ENCODE measurements around the gene IMPA2. TPM values are rescaled to one million over a fixed set of nuclear protein-coding genes. Genes with fewer than 3 reads are reported as not detected.

Gene IMPA2
- total RNA-seq, 2 experiments from 2014 or later: 1.7 to 2.5 TPM

DNA sequence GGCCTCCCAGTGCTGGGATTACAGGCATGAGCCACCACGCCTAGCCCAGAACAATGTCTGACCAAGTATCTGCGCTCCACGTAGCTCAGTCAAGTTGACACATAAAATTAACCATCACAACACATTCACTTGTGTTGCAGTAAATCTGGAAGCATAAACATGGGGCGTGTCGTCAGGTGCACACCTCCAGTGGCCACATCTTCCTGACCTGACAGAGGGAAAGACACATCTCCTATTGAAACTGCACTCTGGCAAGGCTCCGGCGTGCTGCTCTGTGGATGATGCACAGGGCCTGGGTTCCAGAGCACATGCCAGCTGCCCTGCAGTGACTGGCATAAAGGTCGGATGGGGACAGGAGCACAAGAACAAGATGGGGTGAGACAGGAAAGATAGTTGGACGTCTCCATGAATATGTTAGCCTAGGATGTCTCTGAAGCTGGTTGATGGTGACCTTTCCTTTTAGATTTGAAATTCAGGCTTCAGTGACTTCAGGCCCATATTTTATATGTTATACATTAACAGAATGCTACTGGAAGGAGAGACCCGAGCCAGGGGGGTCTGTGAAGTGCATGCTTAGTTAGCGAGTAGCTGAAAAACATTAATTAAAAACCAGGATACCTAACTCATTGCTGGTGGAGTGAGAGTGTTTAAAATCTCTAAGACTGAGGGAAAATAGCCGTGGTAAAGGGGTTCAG lies 10.9 kb downstream of the IMPA2 start:
- Histone ChIP-seq H3K36me3 (ENCODE audit: insufficient read depth, low read length) (no peaks in the 10 kb centered on the region), H3K27ac (ENCODE audit: low read depth in 1 of 2, low read length in 2 of 2) (no peak overlapping the region), H3K9me3 (ENCODE audit: control insufficient read depth in 1 of 2, insufficient read depth in 1 of 2, low read length in 2 of 2) (no peaks in the 10 kb centered on the region), H3K4me3 (ENCODE audit: low read length) (no peak overlapping the region), H3K27me3 (ENCODE audit: control insufficient read depth in 1 of 2, insufficient read depth in 2 of 2, low read length in 2 of 2) (no peaks in the 10 kb centered on the region), H3K4me1 (ENCODE audit: insufficient read depth, low read length) (peaks cover 11% of the 10 kb centered on the region)
- H3K4me1 Mint-ChIP-seq (ENCODE audit: low read depth): peaks cover 10% of the 10 kb centered on the region
- intact Hi-C loops (cut with DNase I, micrococcal nuclease): no loop called here
- H3K9me3 Mint-ChIP-seq: no peaks in the 10 kb centered on the region
- no peak overlapping the region for H3K27ac Mint-ChIP-seq
- ChIA-PET CTCF (interaction anchor here (0.6 to 1.9 kb wide), 2 partner anchors 13 to 54 kb away, joined by 3 to 5 read pairs; no protein-coding TSS in a partner anchor), POLR2A (interaction anchor here (1.4 kb wide), 1 partner anchor 11 kb away, joined by 6 read pairs; the partner anchor contains the start of gene IMPA2)
- no peaks in the 10 kb centered on the region for H3K27me3 Mint-ChIP-seq
- no peaks in the 10 kb centered on the region for H3K36me3 Mint-ChIP-seq (ENCODE audit: low read depth)
- no peak for ATAC-seq (ENCODE audit: poor library complexity)
- no peak overlapping the region for H3K4me3 Mint-ChIP-seq
- no peak for DNase-seq
- TF ChIP-seq, protein P1, sequence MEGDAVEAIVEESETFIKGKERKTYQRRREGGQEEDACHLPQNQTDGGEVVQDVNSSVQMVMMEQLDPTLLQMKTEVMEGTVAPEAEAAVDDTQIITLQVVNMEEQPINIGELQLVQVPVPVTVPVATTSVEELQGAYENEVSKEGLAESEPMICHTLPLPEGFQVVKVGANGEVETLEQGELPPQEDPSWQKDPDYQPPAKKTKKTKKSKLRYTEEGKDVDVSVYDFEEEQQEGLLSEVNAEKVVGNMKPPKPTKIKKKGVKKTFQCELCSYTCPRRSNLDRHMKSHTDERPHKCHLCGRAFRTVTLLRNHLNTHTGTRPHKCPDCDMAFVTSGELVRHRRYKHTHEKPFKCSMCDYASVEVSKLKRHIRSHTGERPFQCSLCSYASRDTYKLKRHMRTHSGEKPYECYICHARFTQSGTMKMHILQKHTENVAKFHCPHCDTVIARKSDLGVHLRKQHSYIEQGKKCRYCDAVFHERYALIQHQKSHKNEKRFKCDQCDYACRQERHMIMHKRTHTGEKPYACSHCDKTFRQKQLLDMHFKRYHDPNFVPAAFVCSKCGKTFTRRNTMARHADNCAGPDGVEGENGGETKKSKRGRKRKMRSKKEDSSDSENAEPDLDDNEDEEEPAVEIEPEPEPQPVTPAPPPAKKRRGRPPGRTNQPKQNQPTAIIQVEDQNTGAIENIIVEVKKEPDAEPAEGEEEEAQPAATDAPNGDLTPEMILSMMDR (IDR thresholded peaks at IDR 0.05): no peak

DNA sequence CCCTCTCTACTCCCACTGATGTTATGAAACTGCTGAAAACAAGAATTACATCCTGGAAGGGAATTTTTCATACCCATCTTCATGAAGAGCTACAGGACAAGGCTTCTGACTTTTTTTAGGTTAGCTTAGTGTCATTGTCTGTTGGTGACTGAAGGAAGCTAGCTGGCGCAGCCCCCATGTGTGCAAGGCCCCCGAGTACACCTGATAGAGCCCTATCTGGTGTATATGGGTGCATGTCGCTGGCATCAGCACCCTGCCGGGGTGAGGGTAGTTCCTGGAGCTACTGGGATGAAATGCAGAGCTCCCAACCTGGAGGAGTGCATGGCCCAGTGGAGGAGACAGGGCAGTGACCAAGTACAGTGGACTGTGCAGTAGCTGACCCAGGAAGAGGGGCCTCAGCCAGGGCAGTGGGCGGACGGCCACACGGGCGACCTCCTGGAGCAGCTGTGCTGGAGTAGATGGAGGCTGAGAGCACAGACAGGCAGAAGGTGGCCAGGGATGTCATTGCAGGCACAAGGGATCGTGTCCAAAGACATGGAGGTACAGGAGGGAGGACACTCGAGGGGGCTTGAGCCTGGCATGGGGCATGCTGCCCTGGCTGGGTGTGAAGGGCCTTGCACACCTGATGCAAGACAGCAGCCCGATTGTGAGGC lies 12.1 kb downstream of the IMPA2 start:
- ATAC-seq (ENCODE audit: poor library complexity): no peak
- Histone ChIP-seq H3K27ac (ENCODE audit: low read depth in 1 of 2, low read length in 2 of 2) (no peak overlapping the region), H3K27me3 (ENCODE audit: control insufficient read depth in 1 of 2, insufficient read depth in 2 of 2, low read length in 2 of 2) (no peaks in the 10 kb centered on the region), H3K36me3 (ENCODE audit: insufficient read depth, low read length) (no peaks in the 10 kb centered on the region), H3K9me3 (ENCODE audit: control insufficient read depth in 1 of 2, insufficient read depth in 1 of 2, low read length in 2 of 2) (no peaks in the 10 kb centered on the region), H3K4me3 (ENCODE audit: low read length) (no peak overlapping the region), H3K4me1 (ENCODE audit: insufficient read depth, low read length) (peaks cover 11% of the 10 kb centered on the region)
- H3K27me3 Mint-ChIP-seq: no peaks in the 10 kb centered on the region
- no peaks in the 10 kb centered on the region for H3K36me3 Mint-ChIP-seq (ENCODE audit: low read depth)
- no peaks in the 10 kb centered on the region for H3K9me3 Mint-ChIP-seq
- ChIA-PET CTCF (interaction anchor here (0.9 kb wide), 1 partner anchor 55 kb away, joined by 3 read pairs; no protein-coding TSS in a partner anchor), POLR2A (no interaction called here)
- H3K27ac Mint-ChIP-seq: no peak overlapping the region
- TF ChIP-seq, protein P1 (IDR thresholded peaks at IDR 0.05): no peak
- DNase-seq: no peak
- H3K4me1 Mint-ChIP-seq (ENCODE audit: low read depth): peaks cover 10% of the 10 kb centered on the region
- intact Hi-C loops (cut with DNase I, micrococcal nuclease): no loop called here
- H3K4me3 Mint-ChIP-seq: no peak overlapping the region

DNA sequence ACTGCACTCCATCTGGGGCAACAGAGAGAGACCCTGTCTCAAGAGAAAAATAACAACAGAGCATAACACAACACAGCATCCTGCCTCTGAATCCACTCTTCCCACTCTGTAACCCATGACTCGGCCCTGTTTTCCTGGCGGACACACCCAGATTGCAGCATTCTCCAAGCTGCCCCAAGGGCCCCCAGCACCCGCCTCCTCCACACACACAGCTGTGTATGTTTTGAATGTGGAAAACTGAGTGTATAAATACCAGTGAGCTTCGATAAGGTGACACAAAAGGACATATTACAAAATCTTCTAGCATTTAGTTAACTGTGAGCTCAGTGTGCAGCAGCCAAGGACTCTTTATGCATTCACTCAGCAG lies 13.0 kb downstream of the IMPA2 start:
- H3K9me3 Mint-ChIP-seq: no peaks in the 10 kb centered on the region
- H3K4me1 ChIP-seq (ENCODE audit: insufficient read depth, low read length): peaks cover 11% of the 10 kb centered on the region
- CTCF ChIA-PET: interaction anchor here (4.7 kb wide), 1 partner anchor 56 kb away, joined by 79 read pairs; no protein-coding TSS in a partner anchor
- no peak overlapping the region for H3K4me3 ChIP-seq (ENCODE audit: low read length)
- ATAC-seq (ENCODE audit: poor library complexity) (no peak), DNase-seq (no peak)
- no peak overlapping the region for H3K27ac ChIP-seq (ENCODE audit: low read depth in 1 of 2, low read length in 2 of 2)
- no peaks in the 10 kb centered on the region for H3K27me3 Mint-ChIP-seq
- no peaks in the 10 kb centered on the region for H3K9me3 ChIP-seq (ENCODE audit: control insufficient read depth in 1 of 2, insufficient read depth in 1 of 2, low read length in 2 of 2)
- intact Hi-C loops (cut with DNase I, micrococcal nuclease): loop anchor here in 1 of 2 experiments (2.0 kb wide), 1 partner anchor 262 kb away; no protein-coding TSS in a partner anchor
- no peaks in the 10 kb centered on the region for H3K36me3 Mint-ChIP-seq (ENCODE audit: low read depth)
- TF ChIP-seq, protein P1 (IDR thresholded peaks at IDR 0.05): no peak
- peaks cover 10% of the 10 kb centered on the region for H3K4me1 Mint-ChIP-seq (ENCODE audit: low read depth)
- H3K36me3 ChIP-seq (ENCODE audit: insufficient read depth, low read length): no peaks in the 10 kb centered on the region
- H3K4me3 Mint-ChIP-seq: no peak overlapping the region
- H3K27ac Mint-ChIP-seq: no peak overlapping the region
- H3K27me3 ChIP-seq (ENCODE audit: control insufficient read depth in 1 of 2, insufficient read depth in 2 of 2, low read length in 2 of 2): no peaks in the 10 kb centered on the region
- POLR2A ChIA-PET: no interaction called here
